Testis (tissue), 2 donors: ENCODE measurements around the gene TPM4.

Experiments used
- POLR2A ChIP-seq: fragments of 450-650 bp; IDR thresholded peaks from one replicate; pipeline ENCODE4 v1.6.1; 2017; ENCODE audit warnings: antibody characterized with exemption, mild to moderate bottlenecking, moderate library complexity
- TF ChIP-seq, protein P1 (sequence below), 3 experiments: fragments of 450-650 bp in 2 of 3; fragments of 200-600 bp in 1 of 3; sonication (generic) in 1 of 3; IDR thresholded peaks; one replicate each; pipeline ENCODE4 v1.5.1; 2016 to 2019; ENCODE audit warnings: antibody characterized with exemption in 3 of 3, mild to moderate bottlenecking in 2 of 3, moderate library complexity in 1 of 3

DNA sequence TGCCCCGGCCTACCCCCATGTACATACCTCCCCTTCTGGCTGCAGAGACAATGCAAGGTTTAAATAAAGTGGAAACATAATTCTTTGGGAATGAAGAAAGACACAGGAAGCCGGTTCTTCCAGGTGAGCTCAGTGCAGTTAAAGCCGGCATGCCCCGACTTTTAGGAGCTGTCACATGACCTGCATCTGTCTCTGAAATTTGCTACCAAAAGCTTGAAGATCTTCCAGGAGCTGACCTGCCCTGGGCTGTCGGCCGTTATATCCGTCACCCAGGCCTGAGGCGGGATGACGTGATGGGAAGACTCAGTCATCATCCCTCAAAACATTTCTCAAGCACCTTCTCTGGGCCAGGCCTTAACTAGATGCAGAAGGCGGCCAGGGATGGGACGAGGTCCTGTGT lies 45.7 kb downstream of the TPM4 start:
- TF ChIP-seq, protein P1, sequence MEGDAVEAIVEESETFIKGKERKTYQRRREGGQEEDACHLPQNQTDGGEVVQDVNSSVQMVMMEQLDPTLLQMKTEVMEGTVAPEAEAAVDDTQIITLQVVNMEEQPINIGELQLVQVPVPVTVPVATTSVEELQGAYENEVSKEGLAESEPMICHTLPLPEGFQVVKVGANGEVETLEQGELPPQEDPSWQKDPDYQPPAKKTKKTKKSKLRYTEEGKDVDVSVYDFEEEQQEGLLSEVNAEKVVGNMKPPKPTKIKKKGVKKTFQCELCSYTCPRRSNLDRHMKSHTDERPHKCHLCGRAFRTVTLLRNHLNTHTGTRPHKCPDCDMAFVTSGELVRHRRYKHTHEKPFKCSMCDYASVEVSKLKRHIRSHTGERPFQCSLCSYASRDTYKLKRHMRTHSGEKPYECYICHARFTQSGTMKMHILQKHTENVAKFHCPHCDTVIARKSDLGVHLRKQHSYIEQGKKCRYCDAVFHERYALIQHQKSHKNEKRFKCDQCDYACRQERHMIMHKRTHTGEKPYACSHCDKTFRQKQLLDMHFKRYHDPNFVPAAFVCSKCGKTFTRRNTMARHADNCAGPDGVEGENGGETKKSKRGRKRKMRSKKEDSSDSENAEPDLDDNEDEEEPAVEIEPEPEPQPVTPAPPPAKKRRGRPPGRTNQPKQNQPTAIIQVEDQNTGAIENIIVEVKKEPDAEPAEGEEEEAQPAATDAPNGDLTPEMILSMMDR (IDR thresholded peaks at IDR 0.05), result no peak
- no peak for TF ChIP-seq POLR2A
